A673 (cell line): ENCODE measurements around the gene MRPS25.

Source experiments
- EZH2 ChIP-seq: fragments of 200-600 bp; sonication (generic); IDR thresholded peaks from 2 replicates; pipeline ENCODE4 v1.6.1; 2017; ENCODE audit warnings: borderline replicate concordance, low read depth, mild to moderate bottlenecking, mixed read lengths, antibody characterized with exemption, low read length; ENCODE audit not compliant: poor library complexity, severe bottlenecking
- TF ChIP-seq, protein P1 (sequence below): fragments of 300-800, 200-600 bp; sonication (generic); conservative IDR thresholded peaks from 2 replicates; pipeline ENCODE4 v1.5.1; 2017; ENCODE audit warnings: low read depth, mild to moderate bottlenecking, antibody characterized with exemption, low read length, moderate library complexity, mixed read lengths

DNA sequence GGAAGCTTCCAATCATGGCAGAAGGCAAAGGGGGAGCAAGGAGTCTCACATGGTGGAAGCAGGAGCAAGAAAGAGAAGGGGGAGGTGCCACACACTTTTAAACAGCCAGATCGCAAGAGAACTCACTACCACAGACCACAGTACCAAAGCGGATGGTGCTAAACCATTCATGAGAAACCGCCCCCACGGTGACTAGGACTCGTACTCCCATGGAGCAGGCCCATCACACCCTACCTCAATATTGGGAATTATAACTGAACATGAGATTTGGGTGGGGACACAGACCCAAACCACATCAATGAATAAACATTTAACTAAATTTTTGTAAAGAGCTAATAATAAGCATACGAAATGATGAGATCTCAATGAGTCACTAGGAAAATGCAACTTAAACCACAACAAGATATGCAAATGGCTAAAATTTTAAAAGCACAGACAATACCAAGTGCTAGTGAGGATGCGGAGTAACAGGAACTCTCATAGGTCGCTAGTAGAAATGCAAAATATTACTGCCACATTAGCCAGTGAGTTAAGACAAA, 10.0 kb downstream of the MRPS25 start:
- no peak for TF ChIP-seq EZH2
- TF ChIP-seq, protein P1, sequence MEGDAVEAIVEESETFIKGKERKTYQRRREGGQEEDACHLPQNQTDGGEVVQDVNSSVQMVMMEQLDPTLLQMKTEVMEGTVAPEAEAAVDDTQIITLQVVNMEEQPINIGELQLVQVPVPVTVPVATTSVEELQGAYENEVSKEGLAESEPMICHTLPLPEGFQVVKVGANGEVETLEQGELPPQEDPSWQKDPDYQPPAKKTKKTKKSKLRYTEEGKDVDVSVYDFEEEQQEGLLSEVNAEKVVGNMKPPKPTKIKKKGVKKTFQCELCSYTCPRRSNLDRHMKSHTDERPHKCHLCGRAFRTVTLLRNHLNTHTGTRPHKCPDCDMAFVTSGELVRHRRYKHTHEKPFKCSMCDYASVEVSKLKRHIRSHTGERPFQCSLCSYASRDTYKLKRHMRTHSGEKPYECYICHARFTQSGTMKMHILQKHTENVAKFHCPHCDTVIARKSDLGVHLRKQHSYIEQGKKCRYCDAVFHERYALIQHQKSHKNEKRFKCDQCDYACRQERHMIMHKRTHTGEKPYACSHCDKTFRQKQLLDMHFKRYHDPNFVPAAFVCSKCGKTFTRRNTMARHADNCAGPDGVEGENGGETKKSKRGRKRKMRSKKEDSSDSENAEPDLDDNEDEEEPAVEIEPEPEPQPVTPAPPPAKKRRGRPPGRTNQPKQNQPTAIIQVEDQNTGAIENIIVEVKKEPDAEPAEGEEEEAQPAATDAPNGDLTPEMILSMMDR: no peak
